GM21515 (cell line): Measurements from ENCODE around the gene TP53I13.
"Not testable (repeated sequence)": the region's sequence is repeated elsewhere in the genome, so short reads cannot be mapped to it uniquely, and the experiment has no call there.

ENCODE experiments used
- ATAC-seq: cut with Tn5 transposase; IDR thresholded peaks from one replicate; pipeline ENCODE4 v1.9.1; 2021; ENCODE audit not compliant: unreplicated experiment

TP53I13 gene

GRCh38 chr17:29568331-29569244, at the start of gene TP53I13:
Gene TP53I13, plus strand, starts transcription at chr17:29568701. Its CDS starts 58 bp downstream, at chr17:29568759.
- peak; percentile 32 for ATAC-seq

GRCh38 chr17:29524692-29525091, 43.8 kb upstream of the TP53I13 start:
- ATAC-seq: no peak

- no peak for ATAC-seq
Measured at GRCh38 chr17:29526322-29526721, 42.2 kb upstream of the TP53I13 start.

GRCh38 chr17:29533976-29534375, 34.5 kb upstream of the TP53I13 start:
- ATAC-seq: no peak

- no peak for ATAC-seq
Measured at GRCh38 chr17:29544066-29544465, 24.4 kb upstream of the TP53I13 start.

- no peak for ATAC-seq
Measured at GRCh38 chr17:29546085-29546484, 22.4 kb upstream of the TP53I13 start.

GRCh38 chr17:29546830-29547229, 21.7 kb upstream of the TP53I13 start:
- no peak for ATAC-seq

- ATAC-seq: no peak
Measured at GRCh38 chr17:29549177-29549923, 19.2 kb upstream of the TP53I13 start.

- ATAC-seq: no peak
Measured at GRCh38 chr17:29555840-29556239, 12.7 kb upstream of the TP53I13 start.

GRCh38 chr17:29557085-29557738, 11.3 kb upstream of the TP53I13 start:
- no peak for ATAC-seq

GRCh38 chr17:29557739-29558116, 10.8 kb upstream of the TP53I13 start:
- no peak for ATAC-seq

GRCh38 chr17:29558139-29558538, 10.4 kb upstream of the TP53I13 start:
- not testable (repeated sequence) for ATAC-seq

- ATAC-seq: no peak
Measured at GRCh38 chr17:29559640-29560039, 8.9 kb upstream of the TP53I13 start.

GRCh38 chr17:29560316-29560715, 8.2 kb upstream of the TP53I13 start:
- ATAC-seq: no peak

- ATAC-seq: no peak
Measured at GRCh38 chr17:29561554-29562517, 6.7 kb upstream of the TP53I13 start.

GRCh38 chr17:29562615-29563014, 5.9 kb upstream of the TP53I13 start:
- no peak for ATAC-seq

- no peak for ATAC-seq
Measured at GRCh38 chr17:29563816-29564215, 4.7 kb upstream of the TP53I13 start.

- ATAC-seq: no peak
Measured at GRCh38 chr17:29565643-29566472, 2.6 kb upstream of the TP53I13 start.

- ATAC-seq: peak; percentile 15
Measured at GRCh38 chr17:29566473-29567303, 1.8 kb upstream of the TP53I13 start, which contains the start of gene ABHD15. Gene ABHD15, minus strand, starts transcription at chr17:29567037. Its CDS starts 71 bp downstream, at chr17:29566966.
